GM19238 (cell line): ENCODE measurements around the gene ACTN4.
A peak's percentile ranks its signal among the peaks of the same experiment; 100 is the strongest.
"Not testable (repeated sequence)": the region's sequence is repeated elsewhere in the genome, so short reads cannot be mapped to it uniquely, and the experiment has no call there.

Experiments
- DNase-seq: peaks from one replicate; pipeline ENCODE4 v3.0.0; 2011; ENCODE audit warnings: low spot score; ENCODE audit not compliant: insufficient read length

ACTN4 gene

GRCh38 chr19:38763795-38764220, 116.4 kb downstream of the ACTN4 start:
- no peak for DNase-seq

- no peak for DNase-seq
Measured at GRCh38 chr19:38765214-38765613, 117.8 kb downstream of the ACTN4 start.

- DNase-seq, result no peak
Measured at GRCh38 chr19:38766276-38767047, 119.0 kb downstream of the ACTN4 start.

- peak; percentile 82 for DNase-seq
Measured at GRCh38 chr19:38769635-38770211, 122.3 kb downstream of the ACTN4 start.

GRCh38 chr19:38770228-38770948, 122.9 kb downstream of the ACTN4 start:
- DNase-seq, result not testable (repeated sequence)

GRCh38 chr19:38770949-38771275, 123.5 kb downstream of the ACTN4 start:
- not testable (repeated sequence) for DNase-seq

- DNase-seq, result not testable (repeated sequence)
Measured at GRCh38 chr19:38771569-38771968, 124.1 kb downstream of the ACTN4 start.

- DNase-seq, result no peak
Measured at GRCh38 chr19:38773469-38774177, 126.2 kb downstream of the ACTN4 start, which contains the start of gene LGALS7. LGALS7 (minus strand) TSS chr19:38773517; CDS start chr19:38773492, 25 bp downstream.

- DNase-seq, result no peak
Measured at GRCh38 chr19:38774181-38774950, 126.9 kb downstream of the ACTN4 start.

- no peak for DNase-seq
Measured at GRCh38 chr19:38778733-38779132, 131.3 kb downstream of the ACTN4 start.

GRCh38 chr19:38780443-38780842, 133.0 kb downstream of the ACTN4 start:
- no peak for DNase-seq

- no peak for DNase-seq
Measured at GRCh38 chr19:38781058-38781457, 133.6 kb downstream of the ACTN4 start.
